SK-N-SH treated with all-trans-retinoic acid at 6 μM for 48 hours (cell line): ENCODE results near the gene TLCD1.

Source experiments
- ZFP3 ChIP-seq: fragments of 250-450 bp; sonication (Bioruptor Pico); IDR thresholded peaks from 2 replicates; pipeline ENCODE4 v1.5.0; 2020; ENCODE audit warnings: mild to moderate bottlenecking, moderate library complexity
- TF ChIP-seq, protein P1 (sequence below): fragments of 250-450 bp; sonication (Bioruptor Pico); IDR thresholded peaks from 2 replicates; pipeline ENCODE4 v1.5.1; 2020; ENCODE audit warnings: low read depth, mild to moderate bottlenecking, moderate library complexity

- no peak for TF ChIP-seq ZFP3 (CRISPR knock-in tag)
- TF ChIP-seq, protein P1, sequence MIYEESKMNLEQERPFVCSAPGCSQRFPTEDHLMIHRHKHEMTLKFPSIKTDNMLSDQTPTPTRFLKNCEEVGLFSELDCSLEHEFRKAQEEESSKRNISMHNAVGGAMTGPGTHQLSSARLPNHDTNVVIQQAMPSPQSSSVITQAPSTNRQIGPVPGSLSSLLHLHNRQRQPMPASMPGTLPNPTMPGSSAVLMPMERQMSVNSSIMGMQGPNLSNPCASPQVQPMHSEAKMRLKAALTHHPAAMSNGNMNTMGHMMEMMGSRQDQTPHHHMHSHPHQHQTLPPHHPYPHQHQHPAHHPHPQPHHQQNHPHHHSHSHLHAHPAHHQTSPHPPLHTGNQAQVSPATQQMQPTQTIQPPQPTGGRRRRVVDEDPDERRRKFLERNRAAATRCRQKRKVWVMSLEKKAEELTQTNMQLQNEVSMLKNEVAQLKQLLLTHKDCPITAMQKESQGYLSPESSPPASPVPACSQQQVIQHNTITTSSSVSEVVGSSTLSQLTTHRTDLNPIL: no peak
These were observed 48.2 kb upstream of the TLCD1 start for GRCh38 chr17:28774206-28774605.
